Measurements from ENCODE around the gene TMEM151A.

TMEM151A gene

GRCh38 chr11:66338276-66339161 lies 46.8 kb downstream of the TMEM151A start:
- no peak for DNase-seq

DNA sequence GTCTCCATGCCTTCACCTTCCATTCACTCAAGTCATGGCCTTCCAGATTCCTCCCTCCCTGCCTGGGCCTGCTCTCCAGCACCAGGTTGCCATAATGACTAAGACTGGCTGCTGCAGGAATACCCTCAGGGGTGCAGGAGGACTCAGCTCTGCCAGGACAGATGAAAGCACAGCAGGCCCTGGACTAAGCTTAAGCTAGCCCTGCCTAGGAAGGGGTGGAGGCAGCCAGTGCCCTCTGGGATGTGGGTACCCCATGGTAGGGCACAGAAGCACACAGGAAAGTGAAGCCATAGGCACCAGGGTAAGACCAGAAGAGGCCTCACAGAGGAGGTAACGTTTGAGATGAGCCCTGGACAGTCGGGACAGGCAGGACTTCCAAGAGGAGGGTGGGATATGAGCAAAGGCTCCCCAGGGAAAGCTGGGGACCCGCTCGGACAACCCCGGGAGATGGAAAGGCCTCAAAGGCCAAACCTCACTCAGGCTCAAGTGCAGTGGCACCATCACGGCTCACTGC lies 47.5 kb downstream of the TMEM151A start:
- no peak for DNase-seq

GRCh38 chr11:66339686-66340483 lies 48.2 kb downstream of the TMEM151A start:
- DNase-seq = no peak

- DNase-seq = no peak
These were observed 49.2 kb downstream of the TMEM151A start for GRCh38 chr11:66340596-66341501.

GRCh38 chr11:66341502-66342126 lies 49.9 kb downstream of the TMEM151A start:
- DNase-seq = no peak

GRCh38 chr11:66343176-66343575 lies 51.5 kb downstream of the TMEM151A start:
- no peak for DNase-seq

- DNase-seq = peak; percentile 97
These were observed 53.0 kb downstream of the TMEM151A start, which contains the start of gene BRMS1 for GRCh38 chr11:66344550-66345315. TSS of gene BRMS1 (minus strand) at chr11:66345104. CDS start at chr11:66342234, 2,870 bp downstream.

DNA sequence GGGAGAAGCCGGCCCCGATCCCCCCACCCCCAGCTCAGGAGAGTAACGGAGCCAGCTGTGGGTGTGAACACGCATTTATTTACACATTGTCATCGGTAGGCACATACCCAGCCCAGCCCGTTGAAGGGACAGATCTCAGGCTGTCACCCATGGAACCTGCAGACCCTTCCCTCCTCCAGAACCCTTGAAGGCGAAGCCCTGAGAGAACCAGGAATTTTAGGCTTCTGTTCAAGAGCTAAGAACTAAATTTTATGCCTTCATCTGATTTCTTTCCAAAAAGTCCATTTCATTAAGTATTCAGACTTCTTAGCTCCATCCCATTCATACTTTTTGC lies 53.6 kb downstream of the TMEM151A start:
- no peak for DNase-seq

Measured in T-helper 9 cell (primary cell).